HG03460 (cell line): ENCODE data around the gene FOXJ3.

Experiments
- ATAC-seq: cut with Tn5 transposase; IDR thresholded peaks from one replicate; pipeline ENCODE4 v1.9.1; 2021; ENCODE audit not compliant: unreplicated experiment

The FOXJ3 gene

GRCh38 chr1:42171679-42172266 lies 163.3 kb downstream of the FOXJ3 start:
- ATAC-seq, result no peak

DNA sequence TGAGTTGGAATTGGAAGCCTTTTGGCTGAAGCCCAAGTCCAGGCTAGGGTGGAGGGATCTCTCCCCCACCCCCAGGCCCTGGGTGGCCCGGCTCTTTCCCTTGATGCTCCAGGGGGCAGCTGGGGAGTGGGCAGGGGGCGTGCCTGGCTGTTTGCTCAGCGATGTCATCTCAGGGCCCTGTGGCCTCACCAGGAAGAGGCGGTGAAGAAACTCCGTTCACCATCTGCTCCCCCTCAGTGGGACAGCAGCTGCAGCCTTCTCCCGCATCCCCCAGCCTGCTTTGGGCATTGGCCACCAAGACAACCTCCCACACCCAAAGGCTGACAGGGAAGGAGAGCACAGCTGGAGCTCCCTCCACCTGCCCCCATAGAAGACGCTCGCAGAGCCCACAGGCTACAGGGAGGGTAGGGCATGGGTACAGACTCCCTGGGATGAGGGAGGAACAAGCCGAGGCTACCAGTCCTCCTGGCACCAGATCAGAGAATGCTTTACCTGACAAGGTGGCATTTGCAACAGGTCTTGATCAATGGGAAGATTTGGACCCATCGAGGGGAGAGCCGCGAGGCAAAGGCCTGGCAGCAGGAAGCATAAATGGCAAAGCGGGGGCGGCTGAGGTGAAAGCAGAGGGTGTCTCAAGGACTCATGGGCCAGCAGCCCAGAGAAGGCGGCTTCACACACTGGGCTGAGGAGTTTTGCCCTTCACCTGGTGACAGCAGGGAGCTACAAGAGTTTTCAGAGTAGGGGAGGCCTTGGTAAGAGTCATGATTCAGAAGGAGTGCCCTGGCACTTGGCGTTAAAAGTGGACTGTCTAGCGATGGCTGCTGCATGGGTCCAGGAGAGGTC lies 164.0 kb downstream of the FOXJ3 start:
- ATAC-seq, result no peak

DNA sequence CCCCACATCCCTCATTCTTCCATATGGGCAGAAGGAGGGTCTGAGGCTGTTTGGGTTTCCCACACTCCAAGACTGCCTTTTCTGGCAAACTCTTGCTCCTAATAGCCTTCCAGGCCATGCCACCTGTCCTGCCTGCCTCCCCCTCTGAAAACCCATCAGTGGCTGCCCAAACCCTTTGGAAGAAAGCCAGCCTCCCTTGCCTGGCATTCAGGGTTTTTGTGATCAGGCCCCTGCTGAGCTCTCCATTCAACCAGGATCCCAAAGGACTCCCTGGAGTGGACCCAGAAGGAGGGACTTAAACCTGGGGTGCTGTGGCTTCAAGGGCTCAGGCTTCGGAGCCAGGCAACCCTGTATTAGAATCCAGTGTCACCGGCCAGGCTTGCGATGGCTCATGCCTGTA lies 166.3 kb downstream of the FOXJ3 start:
- no peak for ATAC-seq

- ATAC-seq, result no peak
Measured at GRCh38 chr1:42168391-42168670, 166.7 kb downstream of the FOXJ3 start.

GRCh38 chr1:42167611-42168390 lies 167.2 kb downstream of the FOXJ3 start:
- no peak for ATAC-seq

- no peak for ATAC-seq
Measured at GRCh38 chr1:42165511-42166210, 169.4 kb downstream of the FOXJ3 start.

- no peak for ATAC-seq
Measured at GRCh38 chr1:42164551-42165420, 170.2 kb downstream of the FOXJ3 start, which contains the start of gene GUCA2A. GUCA2A (minus strand) TSS chr1:42164745; CDS start chr1:42164712, 33 bp downstream.

DNA sequence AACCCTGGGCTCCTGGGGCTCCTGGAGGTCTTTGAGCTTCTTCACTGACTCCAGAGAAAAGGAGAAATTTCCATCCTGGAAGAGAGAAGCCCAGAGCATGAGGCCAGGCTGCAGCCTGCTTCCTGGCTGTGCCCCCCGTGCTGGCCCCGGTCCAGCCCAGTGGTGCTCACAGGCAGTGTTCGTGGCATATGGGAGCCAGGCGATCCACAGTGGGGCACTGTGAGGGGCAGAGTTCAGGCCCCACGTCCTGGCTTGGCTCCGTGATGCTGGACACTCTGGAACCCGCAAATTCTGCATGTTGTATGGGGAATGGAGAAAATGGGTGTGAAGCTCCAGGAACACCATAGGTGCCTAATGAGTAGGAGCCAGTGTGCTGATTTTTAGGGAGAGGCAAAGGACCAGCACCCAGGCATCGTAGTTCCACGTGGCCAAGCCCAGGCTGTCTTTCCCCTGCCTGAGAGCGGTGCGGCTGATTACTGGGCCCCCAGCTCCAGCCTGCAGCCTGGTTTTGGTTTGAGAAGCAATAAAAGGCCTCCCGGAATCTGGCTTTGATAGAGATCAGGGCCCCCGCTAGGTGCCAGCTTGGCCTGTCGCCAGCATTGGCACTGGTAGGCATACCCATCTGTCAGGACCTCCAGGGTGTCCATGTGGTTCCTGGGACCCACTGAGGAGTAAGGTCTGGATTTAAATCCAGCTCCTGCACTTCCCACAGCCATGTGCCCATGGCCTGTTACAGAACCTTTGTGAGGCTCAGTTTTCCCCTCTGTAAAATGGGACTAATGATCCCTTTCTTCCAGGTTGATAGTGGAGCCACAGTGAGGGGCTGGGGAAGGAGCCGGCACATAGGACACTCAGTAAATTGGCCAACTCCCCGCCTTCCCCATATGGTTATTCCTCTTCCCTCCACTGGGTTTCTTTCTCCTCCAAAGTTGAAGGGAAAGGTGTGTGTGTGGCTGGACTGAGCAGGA lies 171.2 kb downstream of the FOXJ3 start:
- ATAC-seq, result no peak

DNA sequence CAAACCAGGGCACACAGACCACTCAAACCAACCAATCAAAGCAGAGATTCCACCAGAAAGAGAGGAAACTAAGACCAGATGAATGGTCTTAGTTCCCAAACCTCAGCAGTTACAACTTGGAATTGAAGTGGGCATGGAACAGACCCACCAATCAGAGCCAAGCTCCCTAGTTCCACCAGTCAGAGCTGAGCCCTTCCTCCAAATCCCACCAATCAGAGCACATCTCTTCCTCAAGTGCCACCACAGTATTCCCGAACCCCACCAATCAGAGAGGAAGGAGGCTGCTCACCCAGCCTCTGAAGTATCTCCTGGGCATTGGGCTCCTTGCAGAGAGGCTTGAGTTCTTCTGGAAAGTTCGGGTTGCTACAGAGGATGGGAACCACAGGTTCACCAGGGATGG lies 171.9 kb downstream of the FOXJ3 start:
- ATAC-seq, result no peak

DNA sequence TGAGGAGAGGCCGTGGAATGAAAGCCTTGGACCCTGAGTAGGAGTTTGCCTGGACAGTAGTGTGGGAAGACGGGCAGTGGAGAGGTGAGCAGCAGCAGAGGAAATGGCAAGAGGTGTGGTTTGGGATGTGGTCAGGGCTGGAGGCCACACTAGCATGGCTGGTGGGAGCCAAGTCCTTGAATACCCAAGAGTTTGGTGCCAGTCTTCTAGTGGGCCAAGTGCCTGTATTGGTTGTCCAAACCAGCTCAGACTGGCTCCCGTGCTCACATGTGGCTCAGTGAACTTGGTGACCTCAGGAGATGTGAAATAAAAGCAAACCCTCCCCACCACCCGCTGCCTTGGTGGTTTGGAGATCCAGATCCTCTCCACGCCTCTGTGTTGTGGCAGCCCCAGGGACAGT lies 172.9 kb downstream of the FOXJ3 start:
- no peak for ATAC-seq

DNA sequence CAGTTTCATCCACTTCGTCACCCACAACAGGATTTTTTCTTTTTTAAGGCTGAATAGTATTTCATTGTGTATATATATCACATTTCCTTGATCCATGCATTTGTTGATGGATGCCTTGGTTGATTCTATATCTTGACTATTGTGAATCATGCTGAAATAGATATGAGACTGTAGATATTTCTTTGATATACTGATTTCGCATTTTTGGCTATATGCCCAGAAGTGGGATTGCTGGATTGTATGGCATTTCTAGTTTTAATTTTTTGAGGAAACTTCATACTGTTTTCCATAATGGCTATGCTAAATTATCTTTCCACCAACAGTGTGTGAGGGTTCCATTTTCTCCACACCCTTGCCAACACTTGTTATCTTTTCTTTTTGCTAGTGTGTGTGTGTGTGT lies 176.8 kb downstream of the FOXJ3 start:
- ATAC-seq, result no peak

GRCh38 chr1:42157667-42158066 lies 177.4 kb downstream of the FOXJ3 start:
- no peak for ATAC-seq

DNA sequence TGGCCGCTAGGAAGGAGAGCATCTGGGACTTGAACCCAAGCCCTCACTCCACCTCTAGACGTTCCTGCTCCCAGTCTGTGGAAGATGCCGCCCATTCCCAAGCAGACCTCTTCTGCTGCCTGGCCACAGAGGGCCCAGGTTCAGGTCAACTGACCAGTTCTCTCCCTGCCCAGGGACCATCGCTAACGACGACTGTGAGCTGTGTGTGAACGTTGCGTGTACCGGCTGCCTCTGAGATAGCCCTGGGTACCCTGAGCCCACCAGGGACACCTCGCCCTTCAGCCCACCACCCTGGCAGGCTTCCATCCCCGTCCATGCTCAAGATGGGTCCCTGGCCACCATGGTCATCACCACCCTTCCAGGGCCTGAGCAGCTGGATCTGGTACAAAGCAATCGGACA lies 179.7 kb downstream of the FOXJ3 start:
- no peak for ATAC-seq

- no peak for ATAC-seq
Measured at GRCh38 chr1:42154685-42155084, 180.3 kb downstream of the FOXJ3 start.

GRCh38 chr1:42153624-42154023 lies 181.4 kb downstream of the FOXJ3 start:
- ATAC-seq, result no peak

DNA sequence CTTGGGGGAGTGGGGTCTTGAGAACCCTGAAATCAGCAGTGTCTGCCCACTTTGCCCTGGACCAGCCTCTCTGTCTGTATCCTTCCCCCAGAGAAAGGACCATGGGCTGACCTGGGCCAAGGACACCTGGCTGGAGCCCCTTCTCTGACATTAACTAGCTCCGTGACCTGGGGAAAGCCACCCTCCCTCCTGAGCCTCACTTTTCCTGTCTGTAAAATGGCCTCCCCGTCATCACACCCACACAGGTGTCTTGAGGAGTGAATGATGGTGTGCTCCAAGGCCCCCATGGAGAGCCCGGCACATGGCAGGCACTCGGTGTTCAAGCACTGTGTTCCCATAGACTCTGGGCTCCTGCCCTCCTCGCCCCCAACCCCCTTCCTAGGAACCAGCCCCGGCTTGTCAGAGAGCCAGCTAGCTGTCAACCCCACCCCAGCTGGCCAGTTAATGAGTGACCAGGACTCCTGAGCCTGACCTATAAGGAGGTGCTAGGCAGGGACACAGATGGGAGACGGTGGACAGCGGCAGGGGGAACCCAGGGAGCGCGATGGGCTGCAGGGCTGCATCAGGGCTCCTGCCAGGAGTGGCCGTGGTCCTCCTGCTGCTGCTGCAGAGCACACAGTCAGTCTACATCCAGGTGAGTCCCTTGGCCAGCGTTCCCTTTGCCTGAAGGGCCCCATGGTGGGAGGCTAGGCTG lies 182.0 kb downstream of the FOXJ3 start, which contains the start of gene GUCA2B:
Gene GUCA2B (plus strand): TSS at position 504 of the 694 bp plus-strand sequence. CDS start 41 bp downstream, at position 545.
- ATAC-seq, result no peak

- no peak for ATAC-seq
Measured at GRCh38 chr1:42152119-42152518, 182.9 kb downstream of the FOXJ3 start.

GRCh38 chr1:42150651-42151050 lies 184.4 kb downstream of the FOXJ3 start:
- no peak for ATAC-seq

DNA sequence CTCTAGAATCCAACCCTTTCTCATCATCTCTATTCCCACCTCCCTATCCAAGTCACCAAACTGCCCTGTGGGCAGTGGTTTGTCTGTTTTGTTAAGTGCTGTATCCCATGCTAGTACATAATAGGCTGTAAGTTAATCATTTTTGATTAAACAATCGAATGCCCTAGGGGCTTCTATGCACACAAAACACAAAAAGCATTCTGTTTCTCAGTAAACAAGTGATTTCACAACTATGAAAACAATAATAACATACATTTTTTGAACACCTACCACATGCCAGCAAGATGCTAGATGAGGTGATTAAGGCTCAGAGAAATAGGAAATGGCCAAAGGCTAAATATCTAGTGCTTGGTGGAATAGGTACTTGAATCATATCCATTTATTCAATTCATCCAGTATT lies 186.9 kb downstream of the FOXJ3 start:
- ATAC-seq, result no peak
